BJ (cell line): ENCODE data around the gene STARD3. TPM values are rescaled to one million over a fixed set of nuclear protein-coding genes. Genes with fewer than 3 reads are reported as not detected.

ENCODE experiments used
- CTCF ChIA-PET: fragments of 350-600 bp; formaldehyde crosslinking; extraction: SDS; loops from one replicate; lab custom pipeline; 2021; ENCODE audit warnings: antibody characterized with exemption, inconsistent platforms; lab: Yijun Ruan, JAX
- POLR2A ChIA-PET: fragments of 300-600 bp; sonication (Branson Sonifier 250); formaldehyde crosslinking; extraction: SDS; loops from one replicate; lab custom pipeline; 2021; ENCODE audit warnings: antibody characterized with exemption; lab: Charles Lee
- DNase-seq: peaks from one replicate; pipeline ENCODE4 v3.0.0-alpha.2; 2011; ENCODE audit warnings: low read depth
- H3K27me3 ChIP-seq: 2 replicates; pipeline ENCODE4 v1.6.0; 2011; ENCODE audit warnings: low read length; ENCODE audit not compliant: control insufficient read depth, insufficient read depth
- H3K36me3 ChIP-seq: 2 replicates; pipeline ENCODE4 v1.5.1; 2011; ENCODE audit warnings: low read length; ENCODE audit not compliant: control insufficient read depth, insufficient read depth
- H3K4me3 ChIP-seq: 2 replicates; pipeline ENCODE4 v1.5.1; 2011; ENCODE audit warnings: low read depth, mild to moderate bottlenecking, control low read depth, low read length
- CTCF ChIP-seq: IDR thresholded peaks from 2 replicates; pipeline ENCODE4 v1.5.1; 2011; ENCODE audit warnings: low read depth, mild to moderate bottlenecking, control low read depth, inconsistent platforms, low read length, moderate library complexity; ENCODE audit not compliant: insufficient read depth
- polyA plus RNA-seq: library from polyadenylated mRNA; depleted of rRNA; stranded (reverse); fragments of >200 nt; gene quantifications from 2 replicates; pipeline ENCODE4 v1.2.3, GENCODE V29; 2011

STARD3 gene
- polyA plus RNA-seq, 1 experiment = 93.8 TPM

DNA sequence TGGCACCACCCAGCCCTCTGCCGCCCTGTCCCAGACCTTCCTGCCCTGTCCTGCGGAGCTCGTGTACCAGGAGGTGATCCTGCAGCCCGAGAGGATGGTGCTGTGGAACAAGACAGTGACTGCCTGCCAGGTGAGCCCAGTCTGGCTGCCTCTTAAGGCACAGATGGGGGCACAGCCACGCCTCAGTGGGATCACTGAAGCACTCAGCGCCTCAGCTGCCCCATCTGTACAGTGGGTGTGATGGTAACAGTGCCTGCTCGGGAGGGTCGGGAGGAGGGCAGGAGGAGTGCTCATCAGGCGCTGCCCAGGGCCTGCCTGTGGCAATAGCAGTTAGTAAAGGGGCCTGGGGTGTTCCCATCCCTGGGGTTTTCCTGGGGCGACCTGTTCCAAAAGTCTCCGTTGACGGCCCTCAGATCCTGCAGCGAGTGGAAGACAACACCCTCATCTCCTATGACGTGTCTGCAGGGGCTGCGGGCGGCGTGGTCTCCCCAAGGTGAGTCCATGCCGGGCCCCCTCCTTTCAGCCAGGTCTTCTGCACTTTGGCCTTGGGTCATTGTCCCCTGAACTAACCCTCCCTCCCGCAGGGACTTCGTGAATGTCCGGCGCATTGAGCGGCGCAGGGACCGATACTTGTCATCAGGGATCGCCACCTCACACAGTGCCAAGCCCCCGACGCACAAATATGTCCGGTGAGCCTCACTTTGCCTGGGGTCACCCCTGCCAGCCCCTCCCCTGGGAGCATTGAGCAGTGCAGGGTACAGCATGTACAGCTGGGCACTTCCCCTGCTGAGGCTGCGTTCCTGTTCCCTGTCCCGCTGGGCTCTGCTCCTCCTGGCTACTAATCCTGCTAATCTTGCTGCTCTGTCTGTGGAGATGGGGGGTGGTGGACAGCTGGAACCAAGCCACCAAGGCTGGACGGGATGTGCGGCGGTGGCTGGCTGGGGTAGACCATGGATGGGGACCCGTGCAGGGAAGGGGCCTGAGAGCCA, 23.7 kb downstream of the STARD3 start:
- Histone ChIP-seq H3K4me3 (no peak overlapping the region), H3K36me3 (peaks cover 20% of the 10 kb centered on the region), H3K27me3 (no peaks in the 10 kb centered on the region)
- ChIA-PET CTCF (interaction anchor here (0.7 to 1.6 kb wide), 4 partner anchors 8 to 39 kb away, joined by 3 to 9 read pairs (median 4); no protein-coding TSS in a partner anchor), POLR2A (no interaction called here)
- DNase-seq = no peak
- no peak for TF ChIP-seq CTCF

DNA sequence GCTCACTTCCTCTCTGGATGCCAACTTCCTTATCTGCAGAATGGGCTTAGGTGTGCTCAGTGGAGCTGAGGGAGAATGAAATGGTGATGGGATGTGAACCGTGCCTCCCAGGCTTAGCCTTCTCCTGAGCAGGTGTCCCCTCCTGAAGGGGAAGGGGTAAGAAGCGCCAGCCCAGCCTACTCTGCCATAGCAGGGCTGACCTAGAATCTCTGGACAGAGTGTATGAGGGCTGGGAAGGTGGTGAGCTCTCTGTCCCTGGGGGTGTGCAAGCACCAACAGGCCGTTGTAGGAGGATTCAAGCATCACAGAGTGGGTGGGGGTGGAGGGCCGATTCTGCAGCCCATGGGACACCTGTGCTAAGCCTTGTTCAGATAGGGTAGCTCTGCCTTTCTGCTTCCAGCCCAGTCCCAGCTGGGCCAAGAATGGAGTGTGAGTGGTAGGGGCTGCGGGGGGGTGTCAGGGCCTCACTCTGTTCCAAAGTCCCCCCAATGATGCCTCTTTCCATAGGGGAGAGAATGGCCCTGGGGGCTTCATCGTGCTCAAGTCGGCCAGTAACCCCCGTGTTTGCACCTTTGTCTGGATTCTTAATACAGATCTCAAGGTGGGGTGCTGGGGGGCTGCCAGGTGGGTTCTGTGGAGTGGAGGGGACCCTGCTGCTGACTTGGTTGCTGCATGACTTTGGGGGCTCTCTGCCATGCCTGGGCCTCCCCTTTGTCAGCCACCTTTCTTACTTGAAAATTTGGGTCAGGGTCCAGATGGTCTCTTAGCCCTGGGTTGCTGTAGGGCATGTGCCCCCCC, 25.0 kb downstream of the STARD3 start:
- DNase-seq = no peak
- ChIA-PET CTCF (interaction anchor here (0.7 to 1.6 kb wide), 2 partner anchors 10 to 40 kb away, joined by 3 to 9 read pairs; no protein-coding TSS in a partner anchor), POLR2A (interaction anchor here (0.6 kb wide), 1 partner anchor 14 kb away, joined by 3 read pairs; no protein-coding TSS in a partner anchor)
- no peak for TF ChIP-seq CTCF
- Histone ChIP-seq H3K4me3 (no peak overlapping the region), H3K36me3 (peaks cover 16% of the 10 kb centered on the region), H3K27me3 (peaks cover 2% of the 10 kb centered on the region; the same call in 1 of the 2 replicates)

DNA sequence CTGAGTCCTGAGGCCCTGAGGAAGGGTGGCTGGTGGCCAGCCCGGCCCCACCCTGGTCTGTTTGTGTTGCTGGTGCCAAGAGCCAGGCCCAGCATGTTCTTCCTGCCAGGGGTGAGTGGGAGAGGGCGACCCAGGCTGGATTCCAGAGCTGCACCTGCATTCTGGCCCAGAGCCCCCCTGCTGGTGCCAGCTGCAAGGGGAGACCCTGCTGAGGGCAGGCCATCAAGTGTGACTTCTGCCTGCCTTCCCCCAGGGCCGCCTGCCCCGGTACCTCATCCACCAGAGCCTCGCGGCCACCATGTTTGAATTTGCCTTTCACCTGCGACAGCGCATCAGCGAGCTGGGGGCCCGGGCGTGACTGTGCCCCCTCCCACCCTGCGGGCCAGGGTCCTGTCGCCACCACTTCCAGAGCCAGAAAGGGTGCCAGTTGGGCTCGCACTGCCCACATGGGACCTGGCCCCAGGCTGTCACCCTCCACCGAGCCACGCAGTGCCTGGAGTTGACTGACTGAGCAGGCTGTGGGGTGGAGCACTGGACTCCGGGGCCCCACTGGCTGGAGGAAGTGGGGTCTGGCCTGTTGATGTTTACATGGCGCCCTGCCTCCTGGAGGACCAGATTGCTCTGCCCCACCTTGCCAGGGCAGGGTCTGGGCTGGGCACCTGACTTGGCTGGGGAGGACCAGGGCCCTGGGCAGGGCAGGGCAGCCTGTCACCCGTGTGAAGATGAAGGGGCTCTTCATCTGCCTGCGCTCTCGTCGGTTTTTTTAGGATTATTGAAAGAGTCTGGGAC, 25.8 kb downstream of the STARD3 start:
- no peak for TF ChIP-seq CTCF
- POLR2A ChIA-PET = no interaction called here
- peaks cover 4% of the 10 kb centered on the region for H3K27me3 ChIP-seq
- DNase-seq = no peak
- peaks cover 16% of the 10 kb centered on the region for H3K36me3 ChIP-seq
- CTCF ChIA-PET = interaction anchor here (0.6 to 16.9 kb wide), 4 partner anchors 8 to 241 kb away, joined by 3 to 185 read pairs (median 6); partner anchors contain the start of gene PPP1R1B
- H3K4me3 ChIP-seq = no peak overlapping the region

DNA sequence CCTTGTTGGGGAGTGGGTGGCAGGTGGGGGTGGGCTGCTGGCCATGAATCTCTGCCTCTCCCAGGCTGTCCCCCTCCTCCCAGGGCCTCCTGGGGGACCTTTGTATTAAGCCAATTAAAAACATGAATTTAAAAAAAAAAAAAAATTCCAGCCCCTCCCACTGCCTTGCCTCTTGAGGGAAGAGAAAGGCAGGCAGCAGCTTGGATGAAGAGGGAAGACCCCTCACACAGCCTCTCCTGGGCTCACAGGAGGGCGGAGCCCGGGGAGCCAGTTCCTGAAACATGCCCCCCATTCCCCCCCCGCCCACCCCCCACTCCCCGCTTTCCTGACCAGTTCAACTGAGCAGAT, 26.4 kb downstream of the STARD3 start:
- no peak for TF ChIP-seq CTCF
- peaks cover 4% of the 10 kb centered on the region for H3K27me3 ChIP-seq
- POLR2A ChIA-PET = interaction anchor here (0.6 kb wide), 1 partner anchor 463 kb away, joined by 6 read pairs; the partner anchor contains the start of gene RPL19
- H3K36me3 ChIP-seq = peaks cover 16% of the 10 kb centered on the region
- DNase-seq = no peak
- CTCF ChIA-PET = interaction anchor here (0.6 to 16.9 kb wide), 5 partner anchors 8 to 242 kb away, joined by 3 to 185 read pairs (median 4); partner anchors contain the start of gene PPP1R1B
- no peak overlapping the region for H3K4me3 ChIP-seq
